ENCODE data around the gene AMBRA1.
"Not testable (repeated sequence)": the region's sequence is repeated elsewhere in the genome, so short reads cannot be mapped to it uniquely, and the experiment has no call there.

Gene AMBRA1

GRCh38 chr11:46533396-46534100, 60.3 kb downstream of the AMBRA1 start:
- no peak for DNase-seq (ENCODE audit: low spot score)

GRCh38 chr11:46529928-46530574, 63.8 kb downstream of the AMBRA1 start:
- no peak for DNase-seq (ENCODE audit: low spot score)

GRCh38 chr11:46529095-46529905, 64.5 kb downstream of the AMBRA1 start:
- peak; percentile 80 for DNase-seq (ENCODE audit: low spot score)

GRCh38 chr11:46528445-46529094, 65.3 kb downstream of the AMBRA1 start:
- DNase-seq (ENCODE audit: low spot score) = no peak

GRCh38 chr11:46527591-46528130, 66.2 kb downstream of the AMBRA1 start:
- no peak for DNase-seq (ENCODE audit: low spot score)

GRCh38 chr11:46526216-46527215, 67.3 kb downstream of the AMBRA1 start:
- no peak for DNase-seq (ENCODE audit: low spot score)

GRCh38 chr11:46524201-46524770, 69.5 kb downstream of the AMBRA1 start:
- no peak for DNase-seq (ENCODE audit: low spot score)

- no peak for DNase-seq (ENCODE audit: low spot score)
Observed at GRCh38 chr11:46523290-46523689, 70.5 kb downstream of the AMBRA1 start.

GRCh38 chr11:46522682-46523281, 71.0 kb downstream of the AMBRA1 start:
- no peak for DNase-seq (ENCODE audit: low spot score)

GRCh38 chr11:46521961-46522681, 71.7 kb downstream of the AMBRA1 start:
- no peak for DNase-seq (ENCODE audit: low spot score)

- DNase-seq (ENCODE audit: low spot score) = peak; percentile 26
Observed at GRCh38 chr11:46520971-46521745, 72.7 kb downstream of the AMBRA1 start.

GRCh38 chr11:46519351-46519750, 74.5 kb downstream of the AMBRA1 start:
- DNase-seq (ENCODE audit: low spot score) = no peak

- not testable (repeated sequence) for DNase-seq (ENCODE audit: low spot score)
Observed at GRCh38 chr11:46518928-46519327, 74.9 kb downstream of the AMBRA1 start.

GRCh38 chr11:46514370-46514769, 79.5 kb downstream of the AMBRA1 start:
- no peak for DNase-seq (ENCODE audit: low spot score)

GRCh38 chr11:46513934-46514342, 79.9 kb downstream of the AMBRA1 start:
- DNase-seq (ENCODE audit: low spot score) = no peak

- DNase-seq (ENCODE audit: low spot score) = no peak
Observed at GRCh38 chr11:46512261-46512881, 81.5 kb downstream of the AMBRA1 start.

- no peak for DNase-seq (ENCODE audit: low spot score)
Observed at GRCh38 chr11:46511342-46511741, 82.5 kb downstream of the AMBRA1 start.

GRCh38 chr11:46508360-46508759, 85.5 kb downstream of the AMBRA1 start:
- no peak for DNase-seq (ENCODE audit: low spot score)

Measured in AG08396 (cell line).